Measurements from ENCODE around the gene RAB35. TPM values are rescaled to one million over a fixed set of nuclear protein-coding genes. Genes with fewer than 3 reads are reported as not detected.

Gene RAB35
- total RNA-seq, 1 experiment from 2014 or later, result 57.1 TPM

- Histone ChIP-seq H3K4me3 (replicated peaks in 1 of 2; ENCODE audit: low read depth in 1 of 2, low read length in 2 of 2) (no peak overlapping the region), H3K79me2 (ENCODE audit: insufficient read depth, low read length) (0 out of 2 replicates have a peak, but pooled peaks cover 4% of the 10 kb centered on the region), H2AFZ (ENCODE audit: low read depth, low read length, poor library complexity, severe bottlenecking) (no peak overlapping the region), H3K27me3 (ENCODE audit: insufficient read depth, low read length) (no peaks in the 10 kb centered on the region), H3K9me3 (ENCODE audit: control insufficient read depth in 1 of 2, insufficient read depth in 1 of 2, low read depth in 1 of 2, low read length in 2 of 2) (no peaks in the 10 kb centered on the region), H3K9ac (ENCODE audit: low read length) (no peak overlapping the region), H3K27ac (ENCODE audit: low read depth, low read length) (no peak overlapping the region), H3K4me2 (ENCODE audit: low read length) (no peak overlapping the region), H3K9me2 (ENCODE audit: insufficient read depth) (no peaks in the 10 kb centered on the region), H4K20me1 (ENCODE audit: insufficient read depth) (no peaks in the 10 kb centered on the region), H3K4me1 (ENCODE audit: control insufficient read depth in 1 of 2, insufficient read depth in 2 of 2, low read length in 2 of 2) (no peaks in the 10 kb centered on the region), H3K36me3 (ENCODE audit: control insufficient read depth in 1 of 2, insufficient read depth in 2 of 2, low read length in 2 of 2) (peaks cover 68 to 86% of the 10 kb centered on the region in 2 experiments)
- ChIA-PET POLR2A (no interaction called here), CTCF (no interaction called here), RAD21 (ENCODE audit: low non-redundant PET in 1 of 2, low total read pairs in 2 of 2, uncharacterized antibody in 2 of 2, unreplicated experiment in 2 of 2) (no interaction called here)
- no TSS peak for BruUV-seq (replicated peaks)
- intact Hi-C loops (cut with micrococcal nuclease), result loop anchor here (5.0 kb wide), 1 partner anchor 34 kb away; no protein-coding TSS in a partner anchor
- DNase-seq (ENCODE audit: low read depth, low spot score) (no peak), ATAC-seq (no peak)
- no peak for TF ChIP-seq FOSL1 (IDR thresholded peaks at IDR 0.05; ENCODE audit: low read depth)
- no peak for TF ChIP-seq ZBTB33 (IDR thresholded peaks at IDR 0.05; ENCODE audit: extremely low read depth, insufficient replicate concordance, low read length)
- TF ChIP-seq CBX3 (IDR thresholded peaks at IDR 0.05; ENCODE audit: low read depth), result no peak
- TF ChIP-seq JUND (IDR thresholded peaks at IDR 0.05), result no peak
- TF ChIP-seq POLR2AphosphoS5 (IDR thresholded peaks at IDR 0.05; ENCODE audit: low read depth, low read length), result no peak
- no peak for TF ChIP-seq CEBPB (IDR thresholded peaks at IDR 0.05; ENCODE audit: low read depth)
- TF ChIP-seq YY1 (IDR thresholded peaks at IDR 0.05; ENCODE audit: extremely low read depth, insufficient replicate concordance, low read depth, low read length), result no peak
- TF ChIP-seq TCF7L2 (IDR thresholded peaks at IDR 0.05; ENCODE audit: borderline replicate concordance, extremely low read depth, insufficient read depth, insufficient read length), result no peak
- no peak for TF ChIP-seq REST (IDR thresholded peaks at IDR 0.05; ENCODE audit: low read depth)
- TF ChIP-seq SP1 (IDR thresholded peaks at IDR 0.05; ENCODE audit: low read depth), result no peak
- no peak for TF ChIP-seq EZH2phosphoT487 (IDR thresholded peaks at IDR 0.05; ENCODE audit: borderline replicate concordance)
- TF ChIP-seq ZNF274 (IDR thresholded peaks at IDR 0.05; ENCODE audit: low read depth, low read length), result no peak
These were observed 21.3 kb upstream of the RAB35 start for GRCh38 chr12:120137833-120138232.
